GM19455 (cell line): Measurements from ENCODE around the gene NUAK1.
"Not testable (repeated sequence)": the region's sequence is repeated elsewhere in the genome, so short reads cannot be mapped to it uniquely, and the experiment has no call there.

Source experiments
- ATAC-seq: cut with Tn5 transposase; IDR thresholded peaks from one replicate; pipeline ENCODE4 v1.9.1; 2021; ENCODE audit not compliant: unreplicated experiment

NUAK1 gene

GRCh38 chr12:106037524-106038298, 101.0 kb downstream of the NUAK1 start:
- ATAC-seq = no peak

- ATAC-seq = no peak
Observed at GRCh38 chr12:106035421-106035820, 103.3 kb downstream of the NUAK1 start.

GRCh38 chr12:106034316-106034715, 104.4 kb downstream of the NUAK1 start:
- no peak for ATAC-seq

- no peak for ATAC-seq
Observed at GRCh38 chr12:106033161-106033675, 105.5 kb downstream of the NUAK1 start.

GRCh38 chr12:106032623-106032925, 106.2 kb downstream of the NUAK1 start:
- no peak for ATAC-seq

GRCh38 chr12:106031761-106032622, 106.8 kb downstream of the NUAK1 start:
- no peak for ATAC-seq

GRCh38 chr12:106030210-106031071, 108.3 kb downstream of the NUAK1 start:
- no peak for ATAC-seq

GRCh38 chr12:106029532-106029931, 109.2 kb downstream of the NUAK1 start:
- ATAC-seq = no peak

GRCh38 chr12:106027911-106028310, 110.8 kb downstream of the NUAK1 start:
- ATAC-seq = no peak

- ATAC-seq = no peak
Observed at GRCh38 chr12:106027286-106027685, 111.5 kb downstream of the NUAK1 start.

- no peak for ATAC-seq
Observed at GRCh38 chr12:106025129-106025528, 113.6 kb downstream of the NUAK1 start.

- no peak for ATAC-seq
Observed at GRCh38 chr12:106023039-106023438, 115.7 kb downstream of the NUAK1 start.

- no peak for ATAC-seq
Observed at GRCh38 chr12:106022568-106023012, 116.2 kb downstream of the NUAK1 start.

- no peak for ATAC-seq
Observed at GRCh38 chr12:106021516-106021915, 117.2 kb downstream of the NUAK1 start.

GRCh38 chr12:106020736-106021135, 118.0 kb downstream of the NUAK1 start:
- no peak for ATAC-seq

- ATAC-seq = no peak
Observed at GRCh38 chr12:106019144-106019543, 119.6 kb downstream of the NUAK1 start.

GRCh38 chr12:106018286-106018685, 120.5 kb downstream of the NUAK1 start:
- ATAC-seq = no peak

GRCh38 chr12:106016601-106017278, 122.0 kb downstream of the NUAK1 start:
- not testable (repeated sequence) for ATAC-seq

GRCh38 chr12:106015646-106016045, 123.1 kb downstream of the NUAK1 start:
- ATAC-seq = no peak

- no peak for ATAC-seq
Observed at GRCh38 chr12:106013941-106014340, 124.8 kb downstream of the NUAK1 start.
